ENCODE data around the gene MCC. TPM values are rescaled to one million over a fixed set of nuclear protein-coding genes. Genes with fewer than 3 reads are reported as not detected.

MCC gene
- total RNA-seq, 2 experiments from 2014 or later: 0.25 TPM; not detected in 1

GRCh38 chr5:113109344-113109743, 378.9 kb downstream of the MCC start:
- ChIA-PET CTCF (ENCODE audit: unreplicated experiment) (no interaction called here), POLR2A (no interaction called here)
- TF ChIP-seq CTCF (conservative IDR thresholded peaks at IDR 0.05; ENCODE audit: low read length) (no peak), EZH2phosphoT487 (IDR thresholded peaks at IDR 0.05; ENCODE audit: borderline replicate concordance, low read depth, low read length) (no peak)
- no peaks in the 10 kb centered on the region for H4K20me1 ChIP-seq (ENCODE audit: insufficient read depth, low read length)
- no TSS peak for BruUV-seq (replicated peaks)
- H3K9me2 ChIP-seq (ENCODE audit: insufficient read depth, low read length): no peaks in the 10 kb centered on the region
- H3K4me3 ChIP-seq (ENCODE audit: low read depth, low read length, poor library complexity, severe bottlenecking): no peak overlapping the region
- H3K27ac ChIP-seq (ENCODE audit: low read depth, low read length, poor library complexity, severe bottlenecking): no peak overlapping the region
- H3K36me3 ChIP-seq (ENCODE audit: insufficient read depth, low read length): no peaks in the 10 kb centered on the region
- intact Hi-C loops (cut with micrococcal nuclease; ENCODE audit: unreplicated experiment): no loop called here
- no peaks in the 10 kb centered on the region for H3K4me1 ChIP-seq (ENCODE audit: insufficient read depth, low read length, poor library complexity, severe bottlenecking)
- no peak overlapping the region for H3K4me2 ChIP-seq (ENCODE audit: low read length)
- no peak overlapping the region for H2AFZ ChIP-seq (ENCODE audit: low read length)
- no peaks in the 10 kb centered on the region for H3K79me2 ChIP-seq (ENCODE audit: insufficient read depth, low read depth, low read length)
- H3K9me3 ChIP-seq (ENCODE audit: low read length): no peaks in the 10 kb centered on the region
- no peak for DNase-seq (ENCODE audit: low spot score)

GRCh38 chr5:113108485-113108884, 379.8 kb downstream of the MCC start:
- CTCF ChIA-PET (ENCODE audit: unreplicated experiment): no interaction called here
- Histone ChIP-seq H3K27ac (ENCODE audit: low read depth, low read length, poor library complexity, severe bottlenecking) (no peak overlapping the region), H3K4me1 (ENCODE audit: insufficient read depth, low read length, poor library complexity, severe bottlenecking) (no peaks in the 10 kb centered on the region), H4K20me1 (ENCODE audit: insufficient read depth, low read length) (no peaks in the 10 kb centered on the region), H2AFZ (ENCODE audit: low read length) (no peak overlapping the region), H3K79me2 (ENCODE audit: insufficient read depth, low read depth, low read length) (no peaks in the 10 kb centered on the region), H3K4me3 (ENCODE audit: low read depth, low read length, poor library complexity, severe bottlenecking) (no peak overlapping the region), H3K4me2 (ENCODE audit: low read length) (no peak overlapping the region), H3K9me2 (ENCODE audit: insufficient read depth, low read length) (no peaks in the 10 kb centered on the region), H3K36me3 (ENCODE audit: insufficient read depth, low read length) (no peaks in the 10 kb centered on the region), H3K9me3 (ENCODE audit: low read length) (no peaks in the 10 kb centered on the region)
- intact Hi-C loops (cut with micrococcal nuclease; ENCODE audit: unreplicated experiment): no loop called here
- DNase-seq (ENCODE audit: low spot score): no peak
- no TSS peak for BruUV-seq (replicated peaks)
- POLR2A ChIA-PET: no interaction called here
- no peak for TF ChIP-seq CTCF (conservative IDR thresholded peaks at IDR 0.05; ENCODE audit: low read length)
- no peak for TF ChIP-seq EZH2phosphoT487 (IDR thresholded peaks at IDR 0.05; ENCODE audit: borderline replicate concordance, low read depth, low read length)

- H3K36me3 ChIP-seq (ENCODE audit: insufficient read depth, low read length): no peaks in the 10 kb centered on the region
- TF ChIP-seq CTCF (conservative IDR thresholded peaks at IDR 0.05; ENCODE audit: low read length): no peak
- TF ChIP-seq EZH2phosphoT487 (IDR thresholded peaks at IDR 0.05; ENCODE audit: borderline replicate concordance, low read depth, low read length): no peak
- H3K4me1 ChIP-seq (ENCODE audit: insufficient read depth, low read length, poor library complexity, severe bottlenecking): no peaks in the 10 kb centered on the region
- no peak for DNase-seq (ENCODE audit: low spot score)
- H4K20me1 ChIP-seq (ENCODE audit: insufficient read depth, low read length): no peaks in the 10 kb centered on the region
- intact Hi-C loops (cut with micrococcal nuclease; ENCODE audit: unreplicated experiment): no loop called here
- ChIA-PET POLR2A (interaction anchor here (0.7 to 0.9 kb wide), 2 partner anchors 75 to 324 kb away, joined by 4 to 6 read pairs; no protein-coding TSS in a partner anchor), CTCF (ENCODE audit: unreplicated experiment) (no interaction called here)
- no peaks in the 10 kb centered on the region for H3K9me2 ChIP-seq (ENCODE audit: insufficient read depth, low read length)
- no peaks in the 10 kb centered on the region for H3K79me2 ChIP-seq (ENCODE audit: insufficient read depth, low read depth, low read length)
- H3K27ac ChIP-seq (ENCODE audit: low read depth, low read length, poor library complexity, severe bottlenecking): no peak overlapping the region
- H3K4me2 ChIP-seq (ENCODE audit: low read length): no peak overlapping the region
- H3K4me3 ChIP-seq (ENCODE audit: low read depth, low read length, poor library complexity, severe bottlenecking): no peak overlapping the region
- no peak overlapping the region for H2AFZ ChIP-seq (ENCODE audit: low read length)
- BruUV-seq (replicated peaks): no TSS peak
- no peaks in the 10 kb centered on the region for H3K9me3 ChIP-seq (ENCODE audit: low read length)
Observed at GRCh38 chr5:113106821-113107220, 381.4 kb downstream of the MCC start.
